SH-SY5Y (cell line): ENCODE data around the gene TMEM45A.

Experiments
- GATA2 ChIP-seq: IDR thresholded peaks from 2 replicates; pipeline ENCODE4 v1.6.1; 2011; ENCODE audit warnings: mild to moderate bottlenecking, low read depth, low read length
- GATA3 ChIP-seq: IDR thresholded peaks from 2 replicates; pipeline ENCODE4 v1.6.1; 2011; ENCODE audit warnings: low read depth, mild to moderate bottlenecking, low read length, moderate library complexity

GRCh38 chr3:100580147-100580546 is 87.7 kb downstream of the TMEM45A start:
- TF ChIP-seq GATA2 (no peak), GATA3 (no peak)
